Measurements from ENCODE around the gene RPS27L.
A peak's percentile ranks its signal among the peaks of the same experiment; 100 is the strongest.

GRCh38 chr15:63157891-63158431 is 684 bp upstream of the RPS27L start:
- TF ChIP-seq CHD7 (IDR thresholded peaks at IDR 0.05; ENCODE audit: low read depth, low read length) = no peak
- TF ChIP-seq GATA2 (CRISPR knock-in tag; IDR thresholded peaks at IDR 0.05) = no peak
- TF ChIP-seq MYNN (IDR thresholded peaks at IDR 0.05) = no peak
- TF ChIP-seq MYNN (CRISPR knock-in tag; IDR thresholded peaks at IDR 0.05) = no peak
- no peak for TF ChIP-seq TCF7L2 (IDR thresholded peaks at IDR 0.05; ENCODE audit: low read depth, low read length)
- TF ChIP-seq ZBED1 (IDR thresholded peaks at IDR 0.05) = no peak
- no peak for TF ChIP-seq MAZ (CRISPR knock-in tag; conservative IDR thresholded peaks at IDR 0.05 in 1 of 2, IDR thresholded peaks at IDR 0.05 in 1 of 2)
- TF ChIP-seq MIER1 (IDR thresholded peaks at IDR 0.05; ENCODE audit: low read depth) = no peak
- TF ChIP-seq CREB1 (IDR thresholded peaks at IDR 0.05) = no peak
- TF ChIP-seq CREB1 (CRISPR knock-in tag; IDR thresholded peaks at IDR 0.05) = no peak
- no peak for TF ChIP-seq EP300 (IDR thresholded peaks at IDR 0.05; ENCODE audit: low read length)
- TF ChIP-seq CTCF (IDR thresholded peaks at IDR 0.05 in 2 of 3, conservative IDR thresholded peaks at IDR 0.05 in 1 of 3; ENCODE audit: insufficient read depth in 2 of 3, low read depth in 1 of 3, low read length in 3 of 3) = peak in 2 of 3 experiments; percentile 2 to 35; a peak in 3 of 6 replicates
- TF ChIP-seq TEAD2 (tag; IDR thresholded peaks at IDR 0.05) = no peak

All from K562 (cell line).